ENCODE data around the gene ANOS1. TPM values are rescaled to one million over a fixed set of nuclear protein-coding genes. Genes with fewer than 3 reads are reported as not detected.

The ANOS1 gene
- total RNA-seq, 1 donor from 2014 or later, result 9.0 TPM

DNA sequence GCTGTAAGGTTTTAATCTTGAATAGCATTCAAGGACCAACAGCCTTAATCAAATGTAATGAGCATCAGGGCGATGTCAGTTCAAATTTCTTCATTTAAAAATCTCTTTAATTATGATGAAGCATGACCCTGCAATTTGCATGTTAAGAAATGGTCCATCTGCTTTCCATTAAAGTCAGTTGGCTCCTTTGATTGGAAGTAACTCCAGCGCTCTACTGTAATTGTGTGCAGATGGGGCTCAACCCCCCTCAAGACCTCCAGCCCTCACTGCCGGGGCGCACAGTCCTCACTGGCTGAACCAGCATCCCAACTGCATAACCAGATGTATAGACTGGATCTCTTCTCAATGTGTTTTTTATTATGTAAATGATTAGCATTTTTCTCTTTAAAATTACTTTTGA lies 140.4 kb downstream of the ANOS1 start:
- H3K4me3 ChIP-seq (ENCODE audit: low read depth, low read length), result no peak overlapping the region
- TF ChIP-seq, protein P1, sequence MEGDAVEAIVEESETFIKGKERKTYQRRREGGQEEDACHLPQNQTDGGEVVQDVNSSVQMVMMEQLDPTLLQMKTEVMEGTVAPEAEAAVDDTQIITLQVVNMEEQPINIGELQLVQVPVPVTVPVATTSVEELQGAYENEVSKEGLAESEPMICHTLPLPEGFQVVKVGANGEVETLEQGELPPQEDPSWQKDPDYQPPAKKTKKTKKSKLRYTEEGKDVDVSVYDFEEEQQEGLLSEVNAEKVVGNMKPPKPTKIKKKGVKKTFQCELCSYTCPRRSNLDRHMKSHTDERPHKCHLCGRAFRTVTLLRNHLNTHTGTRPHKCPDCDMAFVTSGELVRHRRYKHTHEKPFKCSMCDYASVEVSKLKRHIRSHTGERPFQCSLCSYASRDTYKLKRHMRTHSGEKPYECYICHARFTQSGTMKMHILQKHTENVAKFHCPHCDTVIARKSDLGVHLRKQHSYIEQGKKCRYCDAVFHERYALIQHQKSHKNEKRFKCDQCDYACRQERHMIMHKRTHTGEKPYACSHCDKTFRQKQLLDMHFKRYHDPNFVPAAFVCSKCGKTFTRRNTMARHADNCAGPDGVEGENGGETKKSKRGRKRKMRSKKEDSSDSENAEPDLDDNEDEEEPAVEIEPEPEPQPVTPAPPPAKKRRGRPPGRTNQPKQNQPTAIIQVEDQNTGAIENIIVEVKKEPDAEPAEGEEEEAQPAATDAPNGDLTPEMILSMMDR (IDR thresholded peaks at IDR 0.05; ENCODE audit: insufficient read depth, low read length, poor library complexity, severe bottlenecking), result no peak
- no peaks in the 10 kb centered on the region for H3K27me3 ChIP-seq (ENCODE audit: control insufficient read depth, insufficient read depth, low read length)
- H3K36me3 ChIP-seq (ENCODE audit: control insufficient read depth, insufficient read depth, low read length), result no peaks in the 10 kb centered on the region
- DNase-seq (ENCODE audit: low read depth), result no peak

DNA sequence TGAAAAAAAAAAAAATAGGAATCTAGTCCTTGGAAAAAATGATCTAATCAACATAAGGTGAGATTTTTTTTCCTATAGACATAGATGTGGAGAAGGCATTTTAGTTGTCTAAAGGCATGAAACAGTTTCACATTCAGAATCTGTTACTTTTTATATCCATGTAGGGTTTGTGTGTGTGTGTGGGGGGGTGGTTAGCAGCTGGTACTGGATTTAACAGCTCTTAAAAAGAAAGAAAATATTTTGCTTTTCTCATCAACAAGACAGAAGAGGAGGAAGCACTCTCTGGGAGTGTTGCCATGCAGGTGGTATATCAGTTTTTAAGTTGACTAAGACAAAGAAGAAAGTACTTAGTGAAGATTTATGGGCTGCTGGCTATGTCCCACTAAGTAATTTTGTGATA lies 145.0 kb downstream of the ANOS1 start:
- TF ChIP-seq, protein P1 (IDR thresholded peaks at IDR 0.05; ENCODE audit: insufficient read depth, low read length, poor library complexity, severe bottlenecking), result no peak
- H3K4me3 ChIP-seq (ENCODE audit: low read depth, low read length), result no peak overlapping the region
- DNase-seq (ENCODE audit: low read depth), result no peak
- no peaks in the 10 kb centered on the region for H3K36me3 ChIP-seq (ENCODE audit: control insufficient read depth, insufficient read depth, low read length)
- no peaks in the 10 kb centered on the region for H3K27me3 ChIP-seq (ENCODE audit: control insufficient read depth, insufficient read depth, low read length)

DNA sequence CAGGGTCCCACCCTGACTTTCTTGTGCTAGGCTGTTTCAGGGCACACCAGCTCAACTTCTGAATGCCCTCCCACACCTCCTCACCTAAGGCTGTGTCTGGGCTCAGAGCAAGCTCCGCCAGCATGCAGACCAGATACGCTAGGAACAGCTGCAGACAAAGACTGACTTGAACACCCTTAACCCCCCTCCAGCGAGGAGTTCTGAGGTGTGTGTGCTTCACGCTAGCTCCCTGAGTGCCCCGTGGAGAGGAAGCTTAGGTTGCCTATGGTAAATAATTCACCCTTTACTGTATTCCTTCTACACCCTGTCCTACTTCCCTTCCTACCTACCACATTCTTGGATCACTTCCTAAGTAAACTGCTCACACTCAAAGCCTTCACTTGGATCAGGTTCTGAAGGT lies 152.3 kb downstream of the ANOS1 start:
- Histone ChIP-seq H3K27me3 (ENCODE audit: control insufficient read depth, insufficient read depth, low read length) (no peaks in the 10 kb centered on the region), H3K36me3 (ENCODE audit: control insufficient read depth, insufficient read depth, low read length) (no peaks in the 10 kb centered on the region), H3K4me3 (ENCODE audit: low read depth, low read length) (no peak overlapping the region)
- TF ChIP-seq, protein P1 (IDR thresholded peaks at IDR 0.05; ENCODE audit: insufficient read depth, low read length, poor library complexity, severe bottlenecking), result no peak
- DNase-seq (ENCODE audit: low read depth), result no peak

DNA sequence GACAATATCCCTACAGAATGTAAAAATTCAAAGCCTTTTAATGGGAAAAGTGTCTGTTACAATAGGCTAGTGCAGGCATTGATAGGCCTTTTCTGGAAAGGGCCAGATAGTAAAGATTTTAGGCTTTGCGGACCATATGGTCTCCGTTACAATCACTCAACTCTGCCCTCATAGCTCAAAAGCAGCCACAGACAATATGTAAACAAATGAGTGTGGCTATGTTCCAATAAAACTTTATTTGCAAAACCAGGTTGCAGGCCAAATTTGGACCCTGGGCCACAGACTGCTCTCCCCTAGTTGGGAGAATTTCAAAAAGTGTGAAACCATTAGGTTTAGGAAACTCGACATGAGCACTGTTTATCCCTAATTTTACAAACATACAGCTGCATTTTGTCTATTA lies 155.1 kb downstream of the ANOS1 start:
- DNase-seq (ENCODE audit: low read depth), result no peak
- Histone ChIP-seq H3K27me3 (ENCODE audit: control insufficient read depth, insufficient read depth, low read length) (no peaks in the 10 kb centered on the region), H3K4me3 (ENCODE audit: low read depth, low read length) (no peak overlapping the region), H3K36me3 (ENCODE audit: control insufficient read depth, insufficient read depth, low read length) (no peaks in the 10 kb centered on the region)
- TF ChIP-seq, protein P1 (IDR thresholded peaks at IDR 0.05; ENCODE audit: insufficient read depth, low read length, poor library complexity, severe bottlenecking), result no peak

DNA sequence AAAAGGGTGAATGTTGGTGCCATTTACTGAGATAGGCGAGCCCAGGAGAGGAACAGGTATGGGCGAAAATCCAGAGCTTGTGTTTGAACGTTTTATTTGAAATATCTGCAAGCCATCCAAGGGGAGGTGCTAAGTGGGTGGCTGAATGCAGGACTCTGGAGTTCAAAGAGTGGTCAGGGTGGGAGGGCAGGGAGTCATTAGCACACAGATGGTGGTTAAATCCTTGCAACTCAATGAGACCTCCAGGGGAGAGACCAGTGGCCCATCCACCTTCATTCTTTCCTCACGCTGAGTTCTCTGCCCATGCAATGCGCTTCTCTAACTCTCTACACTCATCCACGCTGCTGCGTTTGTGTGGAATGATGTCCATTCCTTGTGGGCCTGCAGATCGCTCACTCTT lies 166.2 kb downstream of the ANOS1 start:
- DNase-seq (ENCODE audit: low read depth), result no peak
- TF ChIP-seq, protein P1 (IDR thresholded peaks at IDR 0.05; ENCODE audit: insufficient read depth, low read length, poor library complexity, severe bottlenecking), result no peak
- Histone ChIP-seq H3K27me3 (ENCODE audit: control insufficient read depth, insufficient read depth, low read length) (no peaks in the 10 kb centered on the region), H3K4me3 (ENCODE audit: low read depth, low read length) (no peak overlapping the region), H3K36me3 (ENCODE audit: control insufficient read depth, insufficient read depth, low read length) (no peaks in the 10 kb centered on the region)

DNA sequence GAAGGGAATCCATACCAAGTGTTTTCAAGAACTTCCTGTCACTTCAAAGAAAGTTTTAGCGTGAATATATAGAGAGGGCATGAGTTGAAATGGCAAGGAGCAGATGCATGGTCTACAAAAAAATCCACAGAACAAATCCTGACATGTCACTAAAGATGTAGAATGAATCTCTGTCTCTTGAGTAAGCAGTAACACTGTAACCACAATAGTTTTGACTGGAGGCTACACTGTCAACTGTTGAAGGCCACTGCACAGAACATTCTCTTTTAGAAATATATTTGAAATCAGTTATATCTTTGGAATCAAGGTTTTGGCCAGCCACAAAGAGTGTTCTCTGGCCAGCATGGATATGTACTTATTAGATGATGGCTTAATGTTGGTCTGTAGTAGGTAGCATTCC lies 183.5 kb downstream of the ANOS1 start:
- no peak for DNase-seq (ENCODE audit: low read depth)

More for the DNA sequence above, 183.5 kb downstream of the ANOS1 start:
- TF ChIP-seq, protein P1 (IDR thresholded peaks at IDR 0.05; ENCODE audit: insufficient read depth, low read length, poor library complexity, severe bottlenecking), result no peak
- no peak overlapping the region for H3K4me3 ChIP-seq (ENCODE audit: low read depth, low read length)
- H3K36me3 ChIP-seq (ENCODE audit: control insufficient read depth, insufficient read depth, low read length), result no peaks in the 10 kb centered on the region
- H3K27me3 ChIP-seq (ENCODE audit: control insufficient read depth, insufficient read depth, low read length), result no peaks in the 10 kb centered on the region

Data from kidney epithelial cell (primary cell).